Esophagus squamous epithelium (tissue), 4 donors: Measurements from ENCODE around the gene SRGAP3.

Source experiments
- CTCF ChIP-seq, 6 experiments: fragments of 450-650 bp in 4 of 6; fragments of 200-600 bp in 2 of 6; sonication (generic) in 2 of 6; IDR thresholded peaks; one replicate each; pipeline ENCODE4 v1.5.1; 2016 to 2019; ENCODE audit warnings: antibody characterized with exemption in 6 of 6, mild to moderate bottlenecking in 4 of 6, moderate library complexity in 4 of 6
- POLR2A ChIP-seq, 4 donors: fragments of 450-650 bp; IDR thresholded peaks; one replicate each; pipeline ENCODE4 v1.6.1; 2017; ENCODE audit warnings: antibody characterized with exemption in 4 of 4, mild to moderate bottlenecking in 4 of 4, moderate library complexity in 3 of 4

GRCh38 chr3:9279966-9280365 lies 30.5 kb upstream of the SRGAP3 start:
- no peak for TF ChIP-seq POLR2A (IDR thresholded peaks at IDR 0.05)
- no peak for TF ChIP-seq CTCF (IDR thresholded peaks at IDR 0.05)
